Liver (tissue), 3 donors: ENCODE measurements around the gene TEX44.

ENCODE experiments used
- CTCF ChIP-seq: fragments of 150-350 bp; IDR thresholded peaks from 2 replicates; pipeline ENCODE4 v1.5.1; 2017; ENCODE audit warnings: improper control_type of control experiment, low read depth, low read length; ENCODE audit not compliant: missing input control
- EGR1 ChIP-seq, 2 donors: IDR thresholded peaks; 2 replicates each; pipeline ENCODE4 v1.6.1; 2016 to 2018; ENCODE audit warnings: antibody characterized with exemption in 2 of 2, low read depth in 2 of 2
- RAD21 ChIP-seq, 2 donors: IDR thresholded peaks; 2 replicates each; pipeline ENCODE4 v1.6.1; 2016; ENCODE audit warnings: antibody characterized with exemption in 2 of 2, mild to moderate bottlenecking in 2 of 2
- SP1 ChIP-seq: IDR thresholded peaks from 2 replicates; pipeline ENCODE4 v1.6.1; 2018; ENCODE audit warnings: antibody characterized with exemption, mild to moderate bottlenecking
- donor health status: healthy.
- donor health status: healthy.

- TF ChIP-seq SP1 (no peak), EGR1 (IDR thresholded peaks at IDR 0.05; ENCODE audit: low read depth in 2 of 2) (no peak), RAD21 (IDR thresholded peaks at IDR 0.05) (no peak), CTCF (no peak)
These were observed 21.9 kb downstream of the TEX44 start for GRCh38 chr2:231614559-231615057.
